Hematopoietic multipotent progenitor cell treated with erythropoietin and hydrocortisone succinate and interleukin-3 and kit ligand, for 17 days (in vitro differentiated cells): ENCODE measurements around the gene NAV3.

Experiments
- DNase-seq: peaks from one replicate; pipeline ENCODE4 v3.0.0-alpha.2; 2015; ENCODE audit warnings: low spot score

The NAV3 gene

GRCh38 chr12:77928078-77928477 lies 97.4 kb downstream of the NAV3 start:
- DNase-seq: no peak

GRCh38 chr12:77932216-77932615 lies 101.5 kb downstream of the NAV3 start:
- no peak for DNase-seq

- no peak for DNase-seq
Measured at GRCh38 chr12:77938301-77938700, 107.6 kb downstream of the NAV3 start.

- no peak for DNase-seq
Measured at GRCh38 chr12:77940011-77940423, 109.3 kb downstream of the NAV3 start.

GRCh38 chr12:77940567-77940966 lies 109.9 kb downstream of the NAV3 start:
- DNase-seq: no peak

GRCh38 chr12:77941401-77941800 lies 110.7 kb downstream of the NAV3 start:
- no peak for DNase-seq

GRCh38 chr12:77943466-77943865 lies 112.8 kb downstream of the NAV3 start:
- DNase-seq: no peak

- no peak for DNase-seq
Measured at GRCh38 chr12:77946541-77947061, 115.9 kb downstream of the NAV3 start.

- DNase-seq: no peak
Measured at GRCh38 chr12:77947330-77947729, 116.6 kb downstream of the NAV3 start.

- DNase-seq: no peak
Measured at GRCh38 chr12:77947746-77948145, 117.1 kb downstream of the NAV3 start.

GRCh38 chr12:77949943-77950342 lies 119.2 kb downstream of the NAV3 start:
- no peak for DNase-seq

- DNase-seq: no peak
Measured at GRCh38 chr12:77953528-77954205, 123.0 kb downstream of the NAV3 start.

GRCh38 chr12:77954206-77954555 lies 123.5 kb downstream of the NAV3 start:
- no peak for DNase-seq

GRCh38 chr12:77957062-77957461 lies 126.4 kb downstream of the NAV3 start:
- no peak for DNase-seq

GRCh38 chr12:77963576-77964178 lies 133.0 kb downstream of the NAV3 start:
- no peak for DNase-seq

GRCh38 chr12:77965790-77966189 lies 135.1 kb downstream of the NAV3 start:
- DNase-seq: no peak

- DNase-seq: no peak
Measured at GRCh38 chr12:77968021-77968420, 137.3 kb downstream of the NAV3 start.

GRCh38 chr12:77968571-77968970 lies 137.9 kb downstream of the NAV3 start:
- DNase-seq: no peak

- no peak for DNase-seq
Measured at GRCh38 chr12:77973579-77973978, 142.9 kb downstream of the NAV3 start.

GRCh38 chr12:77974645-77975044 lies 144.0 kb downstream of the NAV3 start:
- no peak for DNase-seq

- DNase-seq: no peak
Measured at GRCh38 chr12:77979597-77980250, 149.0 kb downstream of the NAV3 start.

GRCh38 chr12:77980782-77981181 lies 150.1 kb downstream of the NAV3 start:
- DNase-seq: no peak

- DNase-seq: no peak
Measured at GRCh38 chr12:77983859-77984258, 153.2 kb downstream of the NAV3 start.
